GM19452 (cell line): Measurements from ENCODE around the gene SPRR2B.
"Not testable (repeated sequence)": the region's sequence is repeated elsewhere in the genome, so short reads cannot be mapped to it uniquely, and the experiment has no call there.

Experiments used
- ATAC-seq: cut with Tn5 transposase; IDR thresholded peaks from one replicate; pipeline ENCODE4 v1.9.1; 2021; ENCODE audit not compliant: unreplicated experiment

The SPRR2B gene

GRCh38 chr1:153035211-153035610 is 36.2 kb downstream of the SPRR2B start:
- no peak for ATAC-seq

- ATAC-seq = no peak
Observed at GRCh38 chr1:153032677-153033308, 38.6 kb downstream of the SPRR2B start.

- no peak for ATAC-seq
Observed at GRCh38 chr1:153032073-153032472, 39.3 kb downstream of the SPRR2B start.

GRCh38 chr1:153030895-153031294 is 40.5 kb downstream of the SPRR2B start, which contains the start of gene SPRR1B:
Gene SPRR1B (plus strand): TSS chr1:153031203. CDS start chr1:153032346, 1,143 bp downstream.
- no peak for ATAC-seq

GRCh38 chr1:153028766-153029165 is 42.6 kb downstream of the SPRR2B start:
- ATAC-seq = no peak

GRCh38 chr1:153025797-153026196 is 45.6 kb downstream of the SPRR2B start:
- ATAC-seq = no peak

GRCh38 chr1:153024413-153024812 is 47.0 kb downstream of the SPRR2B start:
- no peak for ATAC-seq

GRCh38 chr1:153023109-153023508 is 48.3 kb downstream of the SPRR2B start:
- ATAC-seq = no peak

GRCh38 chr1:153022340-153022739 is 49.1 kb downstream of the SPRR2B start:
- ATAC-seq = not testable (repeated sequence)

- ATAC-seq = not testable (repeated sequence)
Observed at GRCh38 chr1:153021829-153022228, 49.6 kb downstream of the SPRR2B start.
